K562 (cell line): Measurements from ENCODE around the gene SENP3. TPM values are rescaled to one million over a fixed set of nuclear protein-coding genes. Genes with fewer than 3 reads are reported as not detected.

Experiments
- ATAC-seq: fragments of 200-7000 bp; cut with Tn5 transposase; 3 replicates; pipeline ENCODE4 v1.9.1; 2020; ENCODE audit warnings: moderate library complexity
- BruUV-seq: library from RNA; stranded (reverse); fragments of 400-500 nt; replicated peaks from 2 replicates; lab custom pipeline; 2021; lab: Mats Ljungman, UMichigan
- CTCF ChIA-PET: fragments of 300-600 bp; formaldehyde crosslinking; extraction: SDS; loops from one replicate; lab custom pipeline; 2021; ENCODE audit warnings: low intra/inter-chr PET ratio; lab: Yijun Ruan, JAX
- POLR2A ChIA-PET: fragments of 300-600, 350-650 bp; sonication (Branson Sonifier 250); formaldehyde crosslinking; extraction: SDS; loops from one replicate; lab custom pipeline; 2021; ENCODE audit warnings: antibody characterized with exemption, inconsistent platforms; lab: Yijun Ruan, JAX
- DNase-seq, 4 experiments: peaks; one replicate each; pipeline versions ENCODE4 v3.0.0 to v3.0.0-alpha.2; 2011 to 2018; ENCODE audit warnings: low spot score in 3 of 4, mixed read lengths in 3 of 4; ENCODE audit errors: extremely low read depth in 1 of 4
- FAIRE-seq: peaks from 2 replicates; lab custom pipeline; 2011; peaks lifted over from hg19 to GRCh38; lab: Jason Lieb, UNC
- H2AFZ ChIP-seq: 2 replicates; pipeline ENCODE4 v1.6.0; 2011; ENCODE audit warnings: low read depth, low read length, control low read depth, inconsistent platforms
- H3K27ac ChIP-seq: fragments of 200-600 bp; 3 replicates; pipeline ENCODE4 v1.8.0; 2011; ENCODE audit warnings: low read depth, mild to moderate bottlenecking, control low read depth, inconsistent platforms, low read length, moderate library complexity, mixed read lengths; ENCODE audit errors: extremely low read depth
- H3K27me3 ChIP-seq, 2 experiments: fragments of 300-600 bp in 1 of 2; 2 replicates in 1 of 2; 3 replicates in 1 of 2; pipeline versions ENCODE4 v1.6.0 to v1.8.0; 2011; ENCODE audit warnings: inconsistent platforms in 2 of 2, low read length in 2 of 2, mild to moderate bottlenecking in 1 of 2, mixed read lengths in 1 of 2, moderate library complexity in 1 of 2; ENCODE audit not compliant: control insufficient read depth in 2 of 2, insufficient read depth in 2 of 2
- H3K36me3 ChIP-seq: fragments of 300-600 bp; 3 replicates; pipeline ENCODE4 v1.8.0; 2011; ENCODE audit warnings: mild to moderate bottlenecking, low read length, inconsistent platforms; ENCODE audit not compliant: control insufficient read depth, insufficient read depth
- H3K4me1 ChIP-seq, 2 experiments: fragments of 200-600 bp in 1 of 2; replicated peaks in 1 of 2; 2 replicates in 1 of 2; 3 replicates in 1 of 2; pipeline versions ENCODE4 v1.5.1 to v1.8.0; 2011; ENCODE audit warnings: inconsistent platforms in 2 of 2, low read length in 2 of 2, mild to moderate bottlenecking in 1 of 2, mixed read lengths in 1 of 2, moderate library complexity in 1 of 2; ENCODE audit not compliant: control insufficient read depth in 2 of 2, insufficient read depth in 2 of 2
- H3K4me2 ChIP-seq: 2 replicates; pipeline ENCODE4 v1.6.1; 2011; ENCODE audit warnings: low read length, control low read depth, inconsistent platforms, mixed read lengths; ENCODE audit not compliant: insufficient read depth
- H3K4me3 ChIP-seq: fragments of 200-600 bp; sonication (generic), shearing (Covaris generic); 2 replicates; pipeline ENCODE4 v1.5.1; 2016; ENCODE audit warnings: control low read depth, inconsistent platforms
- H3K79me2 ChIP-seq: fragments of 200-600 bp; 3 replicates; pipeline ENCODE4 v1.8.0; 2011; ENCODE audit warnings: low read length, inconsistent platforms; ENCODE audit not compliant: control insufficient read depth, insufficient read depth
- H3K9ac ChIP-seq, 2 experiments: 2 replicates each; pipeline versions ENCODE4 v1.6.0 to v1.6.1; 2011; ENCODE audit warnings: low read depth in 2 of 2, low read length in 2 of 2, control low read depth in 1 of 2, inconsistent platforms in 1 of 2, mild to moderate bottlenecking in 1 of 2, mixed read lengths in 1 of 2; ENCODE audit not compliant: insufficient read depth in 1 of 2
- H3K9me1 ChIP-seq: one replicate; pipeline ENCODE4 v1.6.0; 2011; ENCODE audit warnings: inconsistent platforms, mild to moderate bottlenecking, low read length, moderate library complexity; ENCODE audit not compliant: control insufficient read depth, insufficient read depth
- H3K9me3 ChIP-seq: replicated peaks from 2 replicates; pipeline ENCODE4 v1.5.1; 2011; ENCODE audit warnings: low read depth, low read length, inconsistent platforms; ENCODE audit not compliant: control insufficient read depth, insufficient read depth
- H4K20me1 ChIP-seq: replicated peaks from 2 replicates; pipeline ENCODE4 v1.6.1; 2011; ENCODE audit warnings: low read length, inconsistent platforms, mixed read lengths; ENCODE audit not compliant: control insufficient read depth, insufficient read depth
- CEBPB ChIP-seq: fragments of 450-650 bp; IDR thresholded peaks from 2 replicates; pipeline ENCODE4 v1.6.1; 2016; ENCODE audit warnings: missing genetic modification characterization, missing compliant biosample characterization
- ETV5 ChIP-seq: sonication (generic); formaldehyde crosslinking; IDR thresholded peaks from 2 replicates; pipeline ENCODE4 v1.4.0; 2020; ENCODE audit warnings: low read depth, mild to moderate bottlenecking, missing genetic modification reagents
- FOS ChIP-seq: IDR thresholded peaks from 3 replicates; pipeline ENCODE4 v1.6.1; 2011; ENCODE audit not compliant: insufficient read length; ENCODE audit errors: extremely low read depth
- HLTF ChIP-seq: fragments of 450-650 bp; IDR thresholded peaks from 2 replicates; pipeline ENCODE4 v1.6.1; 2016
- NR2C2 ChIP-seq, 2 experiments: fragments of 200-800 bp in 1 of 2; sonication (Bioruptor generic) in 1 of 2; sonication (generic) in 1 of 2; formaldehyde crosslinking in 1 of 2; IDR thresholded peaks; 2 replicates each; pipeline versions ENCODE4 v1.6.1 to v1.8.0; 2016 to 2022; ENCODE audit warnings: mild to moderate bottlenecking in 1 of 2, missing compliant biosample characterization in 1 of 2, missing genetic modification characterization in 1 of 2, missing genetic modification reagents in 1 of 2
- PRMT5 ChIP-seq: sonication (generic); formaldehyde crosslinking; IDR thresholded peaks from 2 replicates; pipeline ENCODE4 v1.5.0; 2020; ENCODE audit warnings: missing genetic modification reagents
- PURB ChIP-seq: sonication (generic); formaldehyde crosslinking; IDR thresholded peaks from 2 replicates; pipeline ENCODE4 v1.9.0; 2021; ENCODE audit warnings: low read depth, mild to moderate bottlenecking, missing genetic modification reagents
- SRSF9 ChIP-seq: fragments of 200-400 bp; formaldehyde crosslinking; IDR thresholded peaks from 2 replicates; pipeline ENCODE4 v1.6.1; 2017; ENCODE audit warnings: low read depth, low read length, borderline replicate concordance
- TCF7L2 ChIP-seq: fragments of 150-350 bp; IDR thresholded peaks from 2 replicates; pipeline ENCODE4 v1.6.1; 2016; ENCODE audit warnings: low read depth, mild to moderate bottlenecking, low read length, moderate library complexity
- ZBTB7A ChIP-seq: IDR thresholded peaks from 2 replicates; pipeline ENCODE4 v1.6.1; 2011; ENCODE audit warnings: low read depth, mild to moderate bottlenecking, low read length, moderate library complexity, borderline replicate concordance; ENCODE audit not compliant: control insufficient read depth
- ZNF263 ChIP-seq: sonication (generic); formaldehyde crosslinking; IDR thresholded peaks from 2 replicates; pipeline ENCODE4 v1.8.0; 2022; ENCODE audit warnings: mild to moderate bottlenecking, missing genetic modification reagents, borderline replicate concordance
- WGBS: fragments of 100-300 bp; shearing (Covaris generic); methylation state at CpG from one replicate; pipeline ENCODE4 v1.1.6; 2016; ENCODE audit warnings: low coverage, mixed read lengths; ENCODE audit not compliant: insufficient coverage; ENCODE audit errors: missing lambda C conversion rate; 5-methylcytosine and 5-hydroxymethylcytosine counted together
- in situ Hi-C: fragments of 300-500 bp; cut with MboI; formaldehyde crosslinking; loops from 4 replicates; pipeline ENCODE4 v1.15.0; 2018; ENCODE audit warnings: inconsistent platforms, mixed read lengths
- intact Hi-C: fragments of 100-400 bp; cut with micrococcal nuclease; formaldehyde crosslinking; loops from 2 replicates; pipeline ENCODE4 v1.14.2; 2022
- polyA plus RNA-seq, 8 experiments: library from polyadenylated mRNA; depleted of rRNA in 4 of 8; stranded (reverse) in 5 of 8; unstranded in 3 of 8; fragments of >200 nt; fragmentation: Nextera tagmentation in 2 of 8; fragmentation: Illumina TruSeq in 1 of 8; extraction: Ambion mirVana in 2 of 8; extraction: Trizol in 1 of 8; gene quantifications; 2 replicates each; pipeline versions ENCODE4 v1.2.1 to v1.2.3, GENCODE V29; 2011 to 2014; ENCODE audit warnings: inconsistent platforms in 1 of 8, missing spikeins in 1 of 8
- total RNA-seq, 7 experiments: library from RNA; depleted of rRNA in 6 of 7; stranded (reverse); fragments of >200 nt in 6 of 7; fragmentation: Illumina TruSeq in 2 of 7; extraction: Trizol in 2 of 7; gene quantifications; 2 replicates each; pipeline versions ENCODE4 v1.2.1 to v1.2.3, GENCODE V29; 2011 to 2021; ENCODE audit warnings: low replicate concordance in 1 of 7
- TF ChIP-seq, protein P1 (sequence below), 2 experiments: fragments of 450-650 bp in 1 of 2; sonication (generic) in 1 of 2; formaldehyde crosslinking in 1 of 2; IDR thresholded peaks in 1 of 2; conservative IDR thresholded peaks in 1 of 2; 2 replicates each; pipeline versions ENCODE4 v1.6.1 to v1.8.1; 2016 to 2023; ENCODE audit warnings: mild to moderate bottlenecking in 2 of 2, moderate library complexity in 2 of 2, inconsistent platforms in 1 of 2, missing genetic modification reagents in 1 of 2
- TF ChIP-seq, protein P2 (sequence below): sonication (generic); formaldehyde crosslinking; IDR thresholded peaks from 2 replicates; pipeline ENCODE4 v1.8.0; 2022; ENCODE audit warnings: mild to moderate bottlenecking, missing genetic modification reagents
- TF ChIP-seq, protein P3 (sequence below): fragments of 250-450 bp; sonication (Bioruptor Pico); IDR thresholded peaks from 2 replicates; pipeline ENCODE4 v1.4.0; 2020; ENCODE audit warnings: mild to moderate bottlenecking, moderate library complexity, borderline replicate concordance

The SENP3 gene
- total and polyA plus RNA-seq, 9 of the 15 experiments (the other 6 are each of a cell fraction or from before 2014, with no cell fraction given): 0.63 to 102 (median 78.8) TPM

DNA sequence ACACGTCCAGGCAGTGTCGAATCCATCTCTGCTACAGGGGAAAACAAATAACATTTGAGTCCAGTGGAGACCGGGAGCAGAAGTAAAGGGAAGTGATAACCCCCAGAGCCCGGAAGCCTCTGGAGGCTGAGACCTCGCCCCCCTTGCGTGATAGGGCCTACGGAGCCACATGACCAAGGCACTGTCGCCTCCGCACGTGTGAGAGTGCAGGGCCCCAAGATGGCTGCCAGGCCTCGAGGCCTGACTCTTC, 10.5 kb downstream of the SENP3 start:
- DNase-seq (no peak), FAIRE-seq (no peak), ATAC-seq (no peak)
- intact Hi-C loops: no loop called here
- H3K79me2 ChIP-seq: peaks cover 53% of the 10 kb centered on the region
- ChIA-PET POLR2A (interaction anchor here (0.6 to 6.7 kb wide), 6 partner anchors 9 to 1169 kb away, joined by 3 to 46 read pairs (median 5); partner anchors contain the start of genes MPDU1 and SAT2), CTCF (no interaction called here)
- H2AFZ ChIP-seq: peak overlapping the region; percentile 88
- H3K27ac ChIP-seq: peak overlapping the region; percentile 94
- H3K9me3 ChIP-seq: no peaks in the 10 kb centered on the region
- H3K27me3 ChIP-seq: no peaks in the 10 kb centered on the region
- in situ Hi-C loops: loop anchor here (25.0 kb wide), 1 partner anchor 535 kb away; the partner anchor contains the start of genes SLC16A11 and SLC16A13
- peaks cover 5 to 23% of the 10 kb centered on the region in 2 experiments; a peak in 4 of 5 replicates for H3K4me1 ChIP-seq
- no TSS peak for BruUV-seq
- H3K9me1 ChIP-seq: peaks cover 9% of the 10 kb centered on the region
- H3K9ac ChIP-seq: peak overlapping the region; percentile 40 to 86; a peak in 3 of 4 replicates
- peak overlapping the region; percentile 99 for H3K4me3 ChIP-seq
- H4K20me1 ChIP-seq: peaks cover 33% of the 10 kb centered on the region
- peaks cover 79% of the 10 kb centered on the region for H3K36me3 ChIP-seq
- peak overlapping the region; percentile 95 for H3K4me2 ChIP-seq
- WGBS: 0% methylated on average over 11 of the region's 11 CpGs
- TF ChIP-seq SRSF9 (no peak), CEBPB (tag) (no peak), TCF7L2 (no peak), PURB (CRISPR knock-in tag) (no peak), HLTF (no peak), NR2C2 (CRISPR knock-in tag; IDR thresholded peaks at IDR 0.05) (no peak), NR2C2 (tag; IDR thresholded peaks at IDR 0.05) (peak; percentile 77; the same call in 1 of the 2 replicates), PRMT5 (CRISPR knock-in tag) (no peak), ZBTB7A (no peak), ZNF263 (CRISPR knock-in tag) (no peak), FOS (no peak), ETV5 (CRISPR knock-in tag) (no peak)
- TF ChIP-seq, protein P1, sequence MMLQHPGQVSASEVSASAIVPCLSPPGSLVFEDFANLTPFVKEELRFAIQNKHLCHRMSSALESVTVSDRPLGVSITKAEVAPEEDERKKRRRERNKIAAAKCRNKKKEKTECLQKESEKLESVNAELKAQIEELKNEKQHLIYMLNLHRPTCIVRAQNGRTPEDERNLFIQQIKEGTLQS (IDR thresholded peaks at IDR 0.05): no peak
- TF ChIP-seq, protein P1 (CRISPR knock-in tag; conservative IDR thresholded peaks at IDR 0.05): no peak
- TF ChIP-seq, protein P2, sequence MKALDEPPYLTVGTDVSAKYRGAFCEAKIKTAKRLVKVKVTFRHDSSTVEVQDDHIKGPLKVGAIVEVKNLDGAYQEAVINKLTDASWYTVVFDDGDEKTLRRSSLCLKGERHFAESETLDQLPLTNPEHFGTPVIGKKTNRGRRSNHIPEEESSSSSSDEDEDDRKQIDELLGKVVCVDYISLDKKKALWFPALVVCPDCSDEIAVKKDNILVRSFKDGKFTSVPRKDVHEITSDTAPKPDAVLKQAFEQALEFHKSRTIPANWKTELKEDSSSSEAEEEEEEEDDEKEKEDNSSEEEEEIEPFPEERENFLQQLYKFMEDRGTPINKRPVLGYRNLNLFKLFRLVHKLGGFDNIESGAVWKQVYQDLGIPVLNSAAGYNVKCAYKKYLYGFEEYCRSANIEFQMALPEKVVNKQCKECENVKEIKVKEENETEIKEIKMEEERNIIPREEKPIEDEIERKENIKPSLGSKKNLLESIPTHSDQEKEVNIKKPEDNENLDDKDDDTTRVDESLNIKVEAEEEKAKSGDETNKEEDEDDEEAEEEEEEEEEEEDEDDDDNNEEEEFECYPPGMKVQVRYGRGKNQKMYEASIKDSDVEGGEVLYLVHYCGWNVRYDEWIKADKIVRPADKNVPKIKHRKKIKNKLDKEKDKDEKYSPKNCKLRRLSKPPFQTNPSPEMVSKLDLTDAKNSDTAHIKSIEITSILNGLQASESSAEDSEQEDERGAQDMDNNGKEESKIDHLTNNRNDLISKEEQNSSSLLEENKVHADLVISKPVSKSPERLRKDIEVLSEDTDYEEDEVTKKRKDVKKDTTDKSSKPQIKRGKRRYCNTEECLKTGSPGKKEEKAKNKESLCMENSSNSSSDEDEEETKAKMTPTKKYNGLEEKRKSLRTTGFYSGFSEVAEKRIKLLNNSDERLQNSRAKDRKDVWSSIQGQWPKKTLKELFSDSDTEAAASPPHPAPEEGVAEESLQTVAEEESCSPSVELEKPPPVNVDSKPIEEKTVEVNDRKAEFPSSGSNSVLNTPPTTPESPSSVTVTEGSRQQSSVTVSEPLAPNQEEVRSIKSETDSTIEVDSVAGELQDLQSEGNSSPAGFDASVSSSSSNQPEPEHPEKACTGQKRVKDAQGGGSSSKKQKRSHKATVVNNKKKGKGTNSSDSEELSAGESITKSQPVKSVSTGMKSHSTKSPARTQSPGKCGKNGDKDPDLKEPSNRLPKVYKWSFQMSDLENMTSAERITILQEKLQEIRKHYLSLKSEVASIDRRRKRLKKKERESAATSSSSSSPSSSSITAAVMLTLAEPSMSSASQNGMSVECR: peak; percentile 81; the same call in 1 of the 2 replicates
- TF ChIP-seq, protein P3, sequence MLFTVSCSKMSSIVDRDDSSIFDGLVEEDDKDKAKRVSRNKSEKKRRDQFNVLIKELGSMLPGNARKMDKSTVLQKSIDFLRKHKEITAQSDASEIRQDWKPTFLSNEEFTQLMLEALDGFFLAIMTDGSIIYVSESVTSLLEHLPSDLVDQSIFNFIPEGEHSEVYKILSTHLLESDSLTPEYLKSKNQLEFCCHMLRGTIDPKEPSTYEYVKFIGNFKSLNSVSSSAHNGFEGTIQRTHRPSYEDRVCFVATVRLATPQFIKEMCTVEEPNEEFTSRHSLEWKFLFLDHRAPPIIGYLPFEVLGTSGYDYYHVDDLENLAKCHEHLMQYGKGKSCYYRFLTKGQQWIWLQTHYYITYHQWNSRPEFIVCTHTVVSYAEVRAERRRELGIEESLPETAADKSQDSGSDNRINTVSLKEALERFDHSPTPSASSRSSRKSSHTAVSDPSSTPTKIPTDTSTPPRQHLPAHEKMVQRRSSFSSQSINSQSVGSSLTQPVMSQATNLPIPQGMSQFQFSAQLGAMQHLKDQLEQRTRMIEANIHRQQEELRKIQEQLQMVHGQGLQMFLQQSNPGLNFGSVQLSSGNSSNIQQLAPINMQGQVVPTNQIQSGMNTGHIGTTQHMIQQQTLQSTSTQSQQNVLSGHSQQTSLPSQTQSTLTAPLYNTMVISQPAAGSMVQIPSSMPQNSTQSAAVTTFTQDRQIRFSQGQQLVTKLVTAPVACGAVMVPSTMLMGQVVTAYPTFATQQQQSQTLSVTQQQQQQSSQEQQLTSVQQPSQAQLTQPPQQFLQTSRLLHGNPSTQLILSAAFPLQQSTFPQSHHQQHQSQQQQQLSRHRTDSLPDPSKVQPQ (CRISPR knock-in tag): peak; percentile 58; the same call in 1 of the 2 replicates
